NCI-H2081 treated with DMSO at 0.1 percent for 48 hours (cell line): ENCODE results near the gene RASGRP2.

Source experiments
- DNase-seq: peaks from one replicate; lab custom pipeline; 2025; lab: John Stamatoyannopoulos, UW

RASGRP2 gene

DNA sequence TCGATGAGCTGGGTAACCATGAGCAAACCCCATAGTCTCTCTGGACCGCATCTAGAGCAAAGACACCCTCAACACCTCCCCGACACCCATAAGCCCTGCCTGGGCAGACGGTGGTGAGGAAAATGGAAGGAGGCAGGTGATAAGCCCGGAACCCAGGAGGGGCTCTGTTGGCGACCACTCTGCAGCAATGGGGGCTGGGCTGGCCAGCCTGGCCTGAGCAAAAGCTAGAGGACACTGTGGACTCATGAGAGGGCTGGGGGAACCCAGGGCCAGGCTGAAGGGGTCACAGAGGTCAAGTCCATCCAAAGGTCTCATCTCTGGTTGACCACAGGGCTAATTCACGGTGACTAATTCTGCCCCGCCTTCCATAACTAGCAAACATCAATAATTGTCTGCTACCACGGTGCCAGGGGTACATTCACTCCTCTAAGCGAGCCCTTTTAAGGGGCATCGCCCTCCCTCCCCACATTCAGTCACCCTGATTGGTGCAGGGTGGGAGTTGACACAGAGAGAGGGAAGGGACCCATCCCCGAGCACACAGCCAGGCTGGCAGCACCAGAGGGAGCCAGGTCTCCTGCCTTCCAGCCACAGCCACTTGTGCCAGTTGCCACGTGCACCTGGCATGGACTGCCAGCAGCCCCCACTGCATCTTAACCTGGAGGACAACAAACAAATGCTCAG lies 11.9 kb upstream of the RASGRP2 start:
- DNase-seq: no peak

DNA sequence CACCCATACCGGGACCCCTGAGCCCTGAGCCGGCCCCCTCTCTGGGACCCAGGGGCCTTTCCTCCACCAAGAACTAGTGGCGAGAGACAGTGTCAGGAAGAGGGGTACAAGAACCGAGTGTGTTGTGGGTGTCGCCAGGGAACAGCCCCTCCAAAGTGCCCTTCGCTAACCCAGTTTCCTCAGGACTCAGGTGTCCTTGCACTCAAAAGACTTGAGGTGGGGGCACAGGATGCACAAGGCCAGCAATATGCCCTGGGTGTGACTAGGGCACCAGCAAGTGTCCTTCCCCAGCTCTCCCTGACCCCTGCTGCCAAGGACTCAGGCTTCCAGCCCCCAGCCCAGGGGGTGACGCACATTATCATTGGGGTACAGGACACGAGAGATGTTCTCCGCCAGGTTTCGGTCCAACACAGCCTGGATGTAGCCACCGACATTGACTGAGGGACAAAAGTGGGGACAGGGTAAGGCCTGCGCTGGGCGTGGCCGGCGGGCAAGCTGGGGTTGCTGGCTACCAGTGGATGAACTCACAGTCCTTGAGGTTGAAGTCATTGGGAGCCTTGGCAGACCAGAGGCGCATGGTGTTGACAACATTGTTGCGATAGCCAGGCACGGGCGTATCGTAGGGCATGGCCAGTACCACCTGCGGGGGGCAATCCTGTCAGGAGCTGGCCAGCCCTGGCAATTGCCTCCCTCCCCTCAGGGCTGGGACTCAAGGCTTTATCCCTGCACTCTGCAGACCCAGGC lies 11.1 kb upstream of the RASGRP2 start:
- DNase-seq: no peak

DNA sequence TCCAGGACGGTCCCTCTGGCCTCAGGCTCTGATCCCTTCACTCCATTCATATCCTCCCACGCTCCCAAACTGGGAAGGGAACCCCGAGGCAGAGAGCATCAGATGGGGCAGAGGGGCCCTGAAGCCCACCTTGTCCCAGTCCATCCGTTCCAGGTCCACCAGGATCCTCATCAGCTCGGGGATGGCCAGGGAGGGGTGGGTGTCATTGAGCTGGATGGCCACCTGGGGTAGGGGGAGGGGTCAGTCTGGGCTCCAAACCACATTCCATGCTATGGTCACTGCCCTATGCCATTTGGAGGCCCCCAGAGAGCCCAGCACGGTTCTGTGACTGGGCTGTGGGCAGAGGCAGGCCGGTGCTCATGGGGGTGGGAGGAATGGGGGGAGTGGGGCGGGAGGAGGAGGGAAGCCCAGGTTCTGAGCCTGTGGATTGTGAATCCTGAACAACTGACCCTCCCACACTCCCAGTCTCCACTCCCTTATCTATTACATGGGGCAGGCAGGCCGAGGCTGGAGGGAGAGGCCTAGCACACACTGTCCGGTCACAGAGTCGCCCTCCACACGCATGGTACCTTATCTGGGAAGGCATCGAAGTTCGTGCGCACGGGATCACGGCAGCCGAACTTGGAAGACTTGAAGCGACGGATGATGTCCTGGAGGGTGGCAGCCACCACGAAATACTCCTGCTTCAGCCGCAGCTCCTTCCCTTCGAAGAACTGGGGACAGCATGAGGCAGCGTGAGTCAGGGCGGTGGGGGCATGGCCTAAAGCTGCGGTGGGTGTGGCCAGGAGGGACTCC lies 10.4 kb upstream of the RASGRP2 start:
- DNase-seq: no peak

DNA sequence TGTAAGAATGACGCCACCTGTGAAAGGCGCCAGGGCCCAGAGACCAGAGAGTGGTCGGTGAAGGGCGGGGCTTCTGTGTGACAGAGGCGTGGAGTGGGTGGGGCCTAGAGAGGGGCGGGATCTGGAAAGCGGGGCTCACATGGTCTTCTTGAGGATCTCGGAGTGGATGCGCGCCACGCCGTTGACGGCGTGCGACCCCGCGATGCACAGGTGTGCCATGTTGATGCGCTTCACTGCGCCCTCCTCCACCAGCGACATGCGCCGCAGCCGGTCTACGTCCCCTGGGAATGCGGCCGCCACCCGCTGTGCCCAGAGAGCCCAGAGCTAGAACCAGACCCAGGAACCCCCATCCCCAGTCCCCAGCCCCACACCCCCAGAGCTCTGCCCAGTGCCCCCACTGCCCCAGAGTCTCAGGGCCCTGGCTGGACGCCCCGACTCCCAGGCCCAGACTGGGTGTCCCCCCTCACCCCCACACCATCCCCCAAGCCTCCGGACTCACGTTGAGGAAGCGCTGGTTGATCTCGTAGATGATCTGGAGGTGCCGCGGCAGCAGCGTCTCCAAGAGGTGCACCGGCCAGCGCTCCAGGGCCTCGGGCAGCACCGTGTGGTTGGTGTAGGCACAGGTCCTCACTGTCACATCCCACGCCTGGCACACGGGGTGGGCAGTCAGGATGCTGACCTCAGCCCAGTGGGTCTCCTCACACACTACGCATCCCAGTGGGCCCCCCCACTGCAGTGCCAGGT lies 9.6 kb upstream of the RASGRP2 start:
- no peak for DNase-seq

DNA sequence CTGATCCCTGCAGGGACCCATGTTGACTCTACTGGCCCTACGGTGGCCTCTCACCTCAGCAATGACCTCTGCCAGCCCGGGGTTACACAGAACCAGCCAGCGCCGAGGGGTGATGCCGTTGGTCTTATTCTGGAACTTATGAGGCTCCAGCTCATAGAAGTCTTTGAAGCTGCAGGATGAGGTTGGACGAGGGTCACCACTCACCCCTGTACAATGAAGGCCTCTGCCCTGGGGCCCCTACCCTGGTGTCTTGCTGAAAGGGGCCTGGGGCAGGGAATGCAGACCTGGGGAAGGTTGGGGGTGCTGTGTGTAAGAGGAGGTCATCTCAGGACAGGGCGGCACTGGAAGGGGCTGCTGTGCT lies 9.1 kb upstream of the RASGRP2 start:
- no peak for DNase-seq

DNA sequence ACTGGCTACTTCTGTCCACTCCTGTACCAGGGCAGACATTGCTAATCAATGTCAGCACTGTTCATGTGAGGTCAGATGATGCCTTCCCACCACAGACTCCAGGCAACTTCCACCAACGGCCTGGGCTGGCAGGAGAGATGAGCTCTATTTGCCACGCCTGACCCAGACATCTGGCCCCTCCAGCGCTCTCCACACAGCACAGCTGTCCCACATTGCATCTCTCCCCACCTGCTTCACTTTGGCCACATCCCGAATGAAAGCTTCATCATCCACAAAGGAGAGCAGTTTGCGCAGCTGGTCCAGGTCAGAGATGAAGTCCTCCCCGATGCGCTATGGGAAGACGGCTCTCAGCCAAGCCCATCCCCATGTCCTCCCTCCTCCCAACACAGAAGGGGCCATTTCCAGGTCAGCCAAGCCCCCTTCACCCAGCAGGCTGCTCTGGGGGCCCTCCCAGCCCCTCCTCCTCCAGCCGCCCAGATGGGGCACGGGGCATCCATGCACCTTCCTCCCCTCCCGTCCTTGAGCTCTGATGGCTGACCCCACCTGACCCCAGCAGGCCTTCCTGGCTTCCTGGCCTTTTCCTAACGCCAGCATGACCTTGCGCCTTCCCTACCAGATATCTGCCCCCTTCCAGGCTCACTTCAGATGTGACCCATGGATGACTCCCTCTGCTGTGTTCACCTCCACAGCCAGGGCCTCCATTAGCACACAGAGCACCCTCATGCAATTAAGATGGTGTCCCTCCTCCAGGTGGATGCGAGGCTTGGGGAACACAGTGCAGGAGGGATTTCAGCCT lies 8.4 kb upstream of the RASGRP2 start:
- no peak for DNase-seq

DNA sequence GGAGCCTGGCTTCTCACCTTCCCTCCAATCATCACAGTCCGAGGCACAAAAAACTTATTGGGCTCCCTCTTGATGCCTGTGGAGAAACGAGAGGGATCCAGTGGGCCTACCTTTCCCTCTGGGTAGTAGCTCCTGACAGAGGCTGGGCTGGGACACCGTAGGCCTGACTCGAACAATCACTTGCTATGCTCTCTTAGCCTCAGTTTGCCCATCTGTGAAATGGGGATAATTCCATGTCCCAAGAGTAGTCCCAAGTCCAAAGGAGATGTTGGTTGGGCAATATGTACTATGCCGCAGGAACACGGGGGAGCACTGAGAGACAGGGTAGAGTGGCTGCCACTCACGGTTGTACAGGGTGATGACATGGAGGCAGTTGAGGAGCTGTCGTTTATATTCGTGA lies 7.6 kb upstream of the RASGRP2 start:
- no peak for DNase-seq

DNA sequence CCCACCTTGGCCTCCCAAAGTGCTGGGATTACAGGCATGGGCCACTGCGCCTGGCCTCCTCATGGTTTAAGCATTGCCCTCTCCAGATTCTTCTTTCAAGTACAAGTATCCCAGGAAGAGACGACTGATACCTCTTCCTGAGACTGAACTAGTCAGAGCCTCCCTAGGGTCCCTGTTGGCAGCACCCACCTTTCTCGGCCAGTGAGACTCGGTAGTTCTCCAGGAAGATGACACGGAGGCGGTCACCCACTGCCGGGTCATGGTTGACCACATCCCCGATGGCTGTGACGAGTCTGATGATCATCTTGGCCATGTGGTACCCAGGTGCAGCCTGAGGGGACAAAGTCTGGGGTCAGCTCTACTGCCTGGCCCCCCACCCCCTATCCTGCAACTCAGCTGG lies 7.2 kb upstream of the RASGRP2 start:
- DNase-seq: no peak

DNA sequence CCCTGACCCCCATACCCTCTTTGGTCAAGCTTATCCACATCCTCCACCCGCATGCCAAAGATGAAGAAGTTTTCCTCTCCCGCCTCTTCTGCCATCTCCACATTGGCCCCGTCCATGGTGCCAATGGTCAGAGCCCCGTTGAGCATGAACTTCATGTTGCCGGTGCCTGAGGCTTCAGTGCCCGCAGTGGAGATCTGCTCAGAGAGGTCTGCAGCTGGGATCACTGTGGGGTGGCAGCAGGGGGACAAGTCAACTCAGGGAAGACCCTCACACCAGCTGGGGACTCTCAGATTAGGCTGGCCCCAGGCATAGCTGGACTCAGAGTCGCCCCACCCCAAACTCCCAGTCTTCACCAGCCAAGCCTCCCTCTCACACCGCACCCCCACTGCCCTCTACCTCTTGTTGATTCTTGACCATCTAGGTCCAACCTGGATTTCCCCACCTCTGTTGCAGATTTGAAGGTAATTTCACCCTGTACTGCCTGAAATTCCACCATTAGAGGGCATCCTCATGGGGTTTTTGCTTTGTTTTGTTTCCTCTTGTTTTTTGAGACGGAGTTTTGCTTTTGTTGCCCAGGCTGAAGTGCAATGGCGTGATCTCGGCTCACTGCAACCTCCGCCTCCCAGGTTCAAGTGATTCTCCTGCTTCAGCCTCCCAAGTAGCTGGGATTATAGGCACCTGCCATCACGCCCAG lies 6.6 kb upstream of the RASGRP2 start:
- DNase-seq: no peak

DNA sequence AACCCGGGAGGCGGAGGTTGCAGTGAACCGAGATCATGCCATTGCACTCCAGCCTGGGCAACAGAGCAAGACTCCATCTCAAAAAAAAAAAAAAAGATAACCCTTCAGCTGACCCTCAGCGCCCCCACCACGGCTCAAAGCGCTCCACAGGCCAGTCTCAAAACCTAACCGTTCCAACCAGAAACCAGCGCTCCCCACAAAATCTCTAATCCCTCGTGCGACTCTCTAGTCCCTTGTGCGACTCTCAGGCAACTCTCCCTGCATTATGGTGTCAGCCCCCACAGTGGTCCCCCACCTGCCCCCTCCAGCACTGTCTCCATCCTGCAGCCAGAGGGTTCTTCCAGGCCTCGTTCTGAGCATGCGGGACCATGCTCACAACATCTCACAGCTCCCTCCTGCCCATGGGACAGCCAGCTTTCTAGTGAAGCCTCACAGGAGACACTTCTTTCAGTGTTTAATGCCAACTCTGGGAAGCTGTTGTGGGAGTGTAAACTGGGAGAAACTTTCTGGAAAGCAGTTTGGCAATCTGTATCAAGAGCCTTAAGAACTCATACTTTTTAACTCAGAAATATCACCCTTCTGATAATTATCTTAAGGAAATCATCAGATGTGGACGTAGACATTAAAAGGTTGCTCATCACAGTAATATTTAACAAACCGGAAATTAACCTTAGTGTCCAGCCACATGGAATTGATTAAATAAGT lies 4.2 kb upstream of the RASGRP2 start:
- DNase-seq: no peak

DNA sequence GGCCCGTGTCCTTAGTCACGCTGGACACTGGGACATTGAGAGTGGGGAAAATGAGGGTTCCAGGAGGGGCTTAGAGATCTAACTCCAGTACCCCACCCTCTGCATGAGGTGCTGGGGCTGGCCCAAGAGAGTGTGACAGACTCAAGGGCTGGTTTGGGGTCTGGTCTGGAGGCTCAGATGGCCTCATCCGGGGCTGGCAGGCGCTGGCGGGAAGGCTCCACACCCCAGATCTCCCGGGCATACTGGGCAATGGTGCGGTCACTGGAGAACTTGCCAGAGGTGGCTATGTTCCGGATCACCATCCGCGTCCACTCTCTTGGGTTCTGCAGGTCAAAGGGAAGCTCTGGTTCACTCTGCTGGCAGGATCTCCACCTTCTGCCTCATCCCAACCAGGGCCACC lies 2.5 kb upstream of the RASGRP2 start:
- DNase-seq: no peak

DNA sequence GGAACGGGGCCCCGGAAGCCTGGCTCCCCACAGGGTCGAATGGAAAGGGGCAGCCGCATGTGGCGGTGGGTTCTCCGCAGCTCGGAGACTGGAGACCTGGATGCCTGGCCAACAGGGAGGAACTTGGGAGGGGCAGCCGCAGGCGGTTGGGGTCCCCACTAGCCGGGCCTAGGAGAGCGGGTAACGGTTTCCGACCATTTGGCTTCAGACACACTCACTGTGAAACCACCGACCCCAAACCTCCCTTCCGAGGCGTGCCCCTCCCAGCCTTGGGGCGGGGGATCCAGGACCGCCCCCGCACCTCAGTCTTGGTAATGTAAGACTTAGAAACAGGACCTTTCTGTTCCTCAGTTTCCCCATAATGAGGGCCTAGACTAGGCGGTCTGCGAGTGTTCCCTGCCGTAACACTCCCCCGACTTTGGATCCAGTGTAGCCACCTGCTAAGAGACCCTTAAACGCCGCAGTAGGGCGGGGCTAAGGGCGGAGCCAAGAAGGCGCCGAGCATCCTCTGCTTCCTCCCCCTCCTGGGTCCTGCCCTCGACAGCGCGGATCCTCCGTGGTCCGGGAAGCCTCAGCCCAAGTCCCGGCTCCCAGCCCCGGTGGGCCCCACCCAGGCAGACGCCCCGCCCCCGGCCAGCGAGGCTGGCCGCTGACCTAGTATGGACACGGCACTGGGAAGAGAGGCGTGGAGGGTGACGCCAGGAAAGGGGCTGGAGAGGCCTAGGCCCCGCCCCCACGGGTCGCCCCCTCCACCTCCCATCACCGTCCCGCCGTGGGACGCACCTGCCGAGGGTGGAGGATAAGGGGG lies 1.8 kb upstream of the RASGRP2 start:
- no peak for DNase-seq

DNA sequence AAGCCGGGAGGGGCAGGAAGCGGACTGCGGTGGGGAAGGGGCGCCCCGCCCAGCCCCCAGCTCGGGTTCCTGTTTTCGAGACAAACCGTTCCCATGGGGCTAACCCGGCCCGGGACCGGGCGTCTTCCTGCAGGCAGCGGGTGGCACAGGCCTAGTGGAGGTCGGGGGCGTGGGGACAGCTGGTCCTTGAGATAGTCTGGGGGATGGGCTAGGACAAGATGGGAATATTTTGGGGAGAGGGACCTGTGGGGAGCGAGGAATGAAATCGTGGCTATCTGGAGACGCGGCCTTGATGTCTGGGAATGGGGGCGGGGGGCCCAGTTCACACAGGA lies 1.2 kb upstream of the RASGRP2 start:
- DNase-seq: no peak

DNA sequence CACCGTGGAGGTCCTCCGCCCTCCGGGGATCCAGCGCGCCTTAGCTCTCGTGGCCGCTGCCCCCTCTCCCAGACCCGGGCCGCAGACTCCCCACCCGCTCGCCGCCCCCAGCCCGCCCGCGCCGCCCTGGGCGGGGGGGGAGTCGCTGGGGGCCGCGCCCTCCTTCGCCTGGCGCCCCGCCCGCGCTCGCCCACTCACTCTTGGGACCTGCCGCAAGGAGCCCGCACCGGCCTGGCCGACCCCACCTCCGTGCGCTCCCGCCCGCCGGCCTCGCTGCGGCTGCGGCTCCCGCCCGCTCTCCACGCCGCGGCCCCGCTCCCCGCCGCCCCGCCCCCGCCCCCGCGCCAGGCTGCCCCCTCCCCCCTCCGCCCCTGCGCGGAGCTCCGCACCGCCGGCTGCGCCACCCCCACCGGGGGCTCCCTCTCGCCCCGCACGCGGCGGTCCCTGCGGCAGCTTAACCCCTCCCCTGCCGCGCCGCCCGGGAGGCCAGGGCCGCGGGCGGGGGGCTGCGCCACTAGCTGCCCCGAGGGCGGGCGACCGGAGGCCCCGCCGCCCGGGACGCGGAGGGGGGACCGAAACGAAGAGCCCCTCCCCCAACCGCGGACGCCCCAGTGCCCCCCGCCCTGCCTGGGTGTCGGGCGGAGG lies 724 bp upstream of the RASGRP2 start:
- DNase-seq: no peak

DNA sequence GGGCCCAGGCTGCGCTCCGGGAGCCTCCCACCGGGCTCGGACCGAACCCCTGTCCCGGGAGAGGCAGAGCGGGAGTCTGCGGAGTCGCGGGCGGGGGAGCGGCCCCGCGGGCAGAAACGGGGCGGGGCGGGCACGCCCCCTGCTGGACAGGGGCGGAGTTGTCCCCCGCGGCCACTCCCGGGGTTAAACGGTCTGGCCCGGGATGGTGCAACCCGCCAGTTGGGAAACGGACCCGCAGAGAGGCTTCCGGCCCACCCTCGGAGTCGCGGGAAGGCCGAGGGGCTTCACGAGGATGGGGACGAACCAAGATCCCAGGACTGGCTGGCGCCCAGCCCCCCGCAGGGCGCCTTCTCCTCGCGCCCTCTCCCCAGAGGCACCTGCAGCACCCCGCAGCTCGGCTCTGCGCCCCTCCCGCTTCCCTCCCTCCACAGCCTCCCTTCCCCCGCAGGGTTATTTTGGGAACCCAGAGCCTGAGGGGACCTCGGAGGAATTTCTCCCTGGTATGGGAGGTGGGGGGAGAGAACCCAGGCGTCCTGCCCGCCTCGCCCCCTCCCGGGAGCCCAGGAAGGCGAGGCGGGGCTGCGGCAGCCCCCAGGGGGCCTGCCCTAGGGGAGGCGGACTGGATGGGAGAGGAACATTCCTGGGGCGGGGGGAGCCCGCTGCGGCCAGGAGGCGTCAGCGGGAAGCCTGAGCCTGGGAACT lies 902 bp downstream of the RASGRP2 start:
- DNase-seq: no peak

DNA sequence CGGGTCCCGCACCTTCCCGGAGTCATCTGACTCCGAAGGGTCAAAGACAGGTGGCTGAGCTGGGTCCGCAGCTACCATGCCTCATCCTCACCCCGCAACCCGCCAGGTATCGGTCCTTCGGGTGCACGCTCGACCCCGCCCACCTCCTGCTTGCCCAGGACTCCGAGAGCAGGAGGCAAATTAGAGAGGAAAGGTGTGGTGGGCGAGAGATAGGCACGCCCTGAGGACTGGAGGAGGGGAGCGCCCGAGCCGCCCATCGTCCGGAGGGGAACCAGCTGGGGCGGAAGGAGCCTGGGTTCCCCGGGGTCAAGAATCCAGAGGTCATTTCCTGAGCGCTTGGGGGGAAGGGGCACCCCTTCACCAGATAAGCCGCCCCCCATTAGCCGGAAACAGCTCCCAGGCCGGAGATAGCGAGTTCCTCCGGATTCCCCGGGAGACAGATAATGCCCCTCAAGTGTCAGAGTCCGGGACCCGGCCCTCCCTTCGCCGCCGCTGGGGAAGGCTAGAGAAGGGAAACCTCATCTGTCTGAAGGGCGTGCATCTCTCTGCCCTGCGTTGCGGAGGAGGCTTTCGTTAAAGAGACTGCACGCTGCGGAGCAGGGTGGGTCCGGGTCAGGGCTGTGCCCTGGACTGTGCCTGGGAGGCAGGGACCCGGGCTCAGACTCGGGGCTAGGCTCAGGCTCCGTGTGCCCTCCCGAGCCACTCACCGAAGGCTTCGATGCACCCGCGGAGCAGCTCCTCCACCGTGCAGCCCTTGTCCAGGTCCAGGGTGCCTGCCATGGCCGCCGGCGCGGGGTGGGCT lies 1.7 kb downstream of the RASGRP2 start:
- no peak for DNase-seq

DNA sequence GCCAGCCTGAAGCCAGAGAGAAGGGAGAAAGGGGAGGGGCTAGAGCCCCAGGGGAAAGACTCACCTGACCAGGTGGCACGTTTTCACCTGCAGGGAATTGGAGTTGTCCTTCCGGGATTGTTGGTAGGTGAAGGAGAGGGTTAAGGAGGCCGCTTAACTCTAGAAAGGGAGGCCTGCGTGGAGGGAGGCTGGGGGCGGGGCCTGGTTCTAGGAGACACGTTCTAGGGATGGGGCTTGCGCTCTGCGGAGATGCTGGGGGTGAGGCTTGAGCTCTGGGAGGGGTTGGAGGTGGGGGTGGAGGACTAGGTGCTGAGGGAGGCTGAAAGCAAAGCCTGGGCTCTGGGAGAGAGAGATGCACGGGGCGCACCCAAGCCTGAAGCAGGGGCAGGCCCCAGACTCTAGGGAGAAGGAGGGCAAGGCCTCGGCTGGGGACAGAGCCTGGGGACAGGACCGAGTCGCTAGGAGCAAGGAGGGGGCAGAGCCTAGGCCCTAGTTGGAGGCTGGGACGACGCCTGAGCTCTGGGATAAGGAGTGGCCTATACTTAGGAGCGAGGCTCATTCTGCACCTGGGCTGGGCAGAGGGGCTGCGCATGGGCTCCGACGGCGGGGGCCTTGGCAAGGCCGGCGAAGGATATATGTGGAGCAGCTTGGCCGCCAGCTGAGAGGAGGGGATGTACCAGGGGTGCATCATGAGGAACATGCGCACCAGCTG lies 2.4 kb downstream of the RASGRP2 start:
- no peak for DNase-seq
